HEK293 (cell line): ENCODE measurements around the gene GUCY1A2.
A peak's percentile ranks its signal among the peaks of the same experiment; 100 is the strongest.
"Not testable (repeated sequence)": the region's sequence is repeated elsewhere in the genome, so short reads cannot be mapped to it uniquely, and the experiment has no call there.

Experiments
- CTCF ChIA-PET: fragments of 350-600 bp; formaldehyde crosslinking; extraction: SDS; loops from one replicate; lab custom pipeline; 2021; ENCODE audit warnings: antibody characterized with exemption; lab: Yijun Ruan, JAX
- POLR2A ChIA-PET: fragments of 300-600 bp; formaldehyde crosslinking; extraction: SDS; loops from one replicate; lab custom pipeline; 2020; ENCODE audit warnings: antibody characterized with exemption, inconsistent platforms; lab: Yijun Ruan, JAX
- H3K27ac ChIP-seq: fragments of 200-500 bp; sonication (Bioruptor generic); 2 replicates; pipeline ENCODE4 v1.5.1; 2014; ENCODE audit warnings: low read depth, low read length, control low read depth, inconsistent platforms; ENCODE audit errors: extremely low read depth
- H3K36me3 ChIP-seq, 2 experiments: fragments of 200-500 bp in 1 of 2; sonication (Bioruptor generic) in 1 of 2; 1 replicate in 1 of 2; 2 replicates in 1 of 2; pipeline ENCODE4 v1.5.1; 2014 to 2017; ENCODE audit warnings: inconsistent platforms in 2 of 2, low read length in 2 of 2; ENCODE audit not compliant: control insufficient read depth in 2 of 2, insufficient read depth in 1 of 2
- H3K4me1 ChIP-seq: fragments of 200-500 bp; sonication (Bioruptor generic); 2 replicates; pipeline ENCODE4 v1.5.1; 2014; ENCODE audit warnings: mild to moderate bottlenecking, low read length, inconsistent platforms; ENCODE audit not compliant: control insufficient read depth, insufficient read depth
- H3K4me3 ChIP-seq: 2 replicates; pipeline ENCODE4 v1.5.1; 2011; ENCODE audit warnings: low read depth, mild to moderate bottlenecking, control low read depth, low read length, moderate library complexity
- H3K9me3 ChIP-seq: fragments of 200-500 bp; sonication (Bioruptor generic); 2 replicates; pipeline ENCODE4 v1.5.1; 2014; ENCODE audit warnings: low read depth, low read length, inconsistent platforms; ENCODE audit not compliant: control insufficient read depth, insufficient read depth
- GLI2 ChIP-seq: fragments of 450-650 bp; formaldehyde crosslinking; IDR thresholded peaks from 2 replicates; pipeline ENCODE4; 2017; ENCODE audit warnings: missing biosample characterization, missing genetic modification characterization, low read depth, borderline replicate concordance
- KLF7 ChIP-seq: fragments of 450-650 bp; formaldehyde crosslinking; IDR thresholded peaks from 2 replicates; pipeline ENCODE4 v1.5.1; 2016; ENCODE audit warnings: missing biosample characterization, missing genetic modification characterization, borderline replicate concordance
- KLF8 ChIP-seq: fragments of 450-650 bp; formaldehyde crosslinking; IDR thresholded peaks from 2 replicates; pipeline ENCODE4 v1.5.1; 2016; ENCODE audit warnings: missing biosample characterization, missing genetic modification characterization
- TCF7L2 ChIP-seq: IDR thresholded peaks from 2 replicates; pipeline ENCODE4 v1.6.1; 2011; ENCODE audit warnings: low read depth, mild to moderate bottlenecking, inconsistent platforms, low read length, moderate library complexity, borderline replicate concordance
- ZFHX2 ChIP-seq: fragments of 450-650 bp; formaldehyde crosslinking; conservative IDR thresholded peaks from 2 replicates; pipeline ENCODE4 v1.5.1; 2016; ENCODE audit warnings: missing biosample characterization, missing genetic modification characterization
- ZFP41 ChIP-seq: fragments of 450-650 bp; formaldehyde crosslinking; IDR thresholded peaks from 2 replicates; pipeline ENCODE4 v1.5.1; 2016; ENCODE audit warnings: missing biosample characterization, missing genetic modification characterization, borderline replicate concordance
- ZNF146 ChIP-seq: fragments of 450-650 bp; formaldehyde crosslinking; IDR thresholded peaks from 2 replicates; pipeline ENCODE4 v1.5.1; 2016; ENCODE audit warnings: missing biosample characterization, missing genetic modification characterization
- ZNF155 ChIP-seq: fragments of 450-650 bp; formaldehyde crosslinking; IDR thresholded peaks from 2 replicates; pipeline ENCODE4 v1.5.1; 2016; ENCODE audit warnings: missing biosample characterization, missing genetic modification characterization
- ZNF16 ChIP-seq: fragments of 450-650 bp; formaldehyde crosslinking; IDR thresholded peaks from 2 replicates; pipeline ENCODE4 v1.5.1; 2016; ENCODE audit warnings: low read depth, missing biosample characterization, missing genetic modification characterization
- ZNF211 ChIP-seq: fragments of 450-650 bp; formaldehyde crosslinking; IDR thresholded peaks from 2 replicates; pipeline ENCODE4 v1.5.1; 2016; ENCODE audit warnings: low read depth, missing biosample characterization, missing genetic modification characterization
- ZNF341 ChIP-seq: fragments of 450-650 bp; formaldehyde crosslinking; IDR thresholded peaks from 2 replicates; pipeline ENCODE4; 2016; ENCODE audit warnings: low read depth, missing biosample characterization, missing genetic modification characterization
- ZNF654 ChIP-seq: fragments of 450-650 bp; formaldehyde crosslinking; IDR thresholded peaks from 2 replicates; pipeline ENCODE4 v1.5.1; 2016; ENCODE audit warnings: low read depth, missing biosample characterization, missing genetic modification characterization
- ZNF701 ChIP-seq: fragments of 450-650 bp; formaldehyde crosslinking; IDR thresholded peaks from 2 replicates; pipeline ENCODE4 v1.5.1; 2016; ENCODE audit warnings: missing biosample characterization, missing genetic modification characterization
- ZNF776 ChIP-seq: fragments of 450-650 bp; formaldehyde crosslinking; IDR thresholded peaks from 2 replicates; pipeline ENCODE4 v1.5.0; 2017; ENCODE audit warnings: missing biosample characterization, missing genetic modification characterization, borderline replicate concordance
- TF ChIP-seq, protein P1 (sequence below): fragments of 450-650 bp; formaldehyde crosslinking; IDR thresholded peaks from 2 replicates; pipeline ENCODE4 v1.5.1; 2016; ENCODE audit warnings: missing biosample characterization, missing genetic modification characterization
- TF ChIP-seq, protein P2 (sequence below): fragments of 450-650 bp; formaldehyde crosslinking; IDR thresholded peaks from 2 replicates; pipeline ENCODE4 v1.5.1; 2017; ENCODE audit warnings: missing biosample characterization, missing genetic modification characterization

The GUCY1A2 gene

DNA sequence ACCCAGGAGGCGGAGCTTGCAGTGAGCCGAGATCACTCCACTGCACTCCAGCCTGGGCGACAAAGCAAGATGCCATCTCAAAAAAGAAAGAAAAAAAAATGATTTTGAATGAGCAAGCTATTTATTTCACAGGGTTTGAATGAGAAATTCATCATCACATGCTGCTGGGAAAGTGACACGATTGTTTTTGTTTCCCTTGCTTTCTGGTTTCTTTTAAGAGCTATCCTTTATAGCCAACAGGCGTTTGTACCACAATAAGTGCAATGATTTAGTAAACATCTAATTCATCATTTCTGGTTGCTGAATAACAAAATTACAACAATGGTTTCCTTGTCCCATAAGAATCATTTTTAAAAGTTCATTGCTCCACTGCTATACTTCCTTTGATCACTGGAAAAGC, 129.9 kb downstream of the GUCY1A2 start:
- POLR2A ChIA-PET = no interaction called here
- TF ChIP-seq ZNF211 (tag by site-specific recombination) (no peak), KLF7 (tag by site-specific recombination) (no peak), ZNF776 (tag by site-specific recombination) (no peak), ZNF155 (tag by site-specific recombination) (no peak), GLI2 (tag by site-specific recombination) (no peak), ZFHX2 (no peak), TCF7L2 (no peak), ZFP41 (no peak), ZNF654 (tag by site-specific recombination) (no peak), KLF8 (tag by site-specific recombination) (no peak)
- TF ChIP-seq, all 188 proteins: peak for 0
- Histone ChIP-seq H3K4me3 (no peak overlapping the region), H3K9me3 (no peaks in the 10 kb centered on the region), H3K27ac (no peak overlapping the region), H3K4me1 (no peaks in the 10 kb centered on the region), H3K36me3 (no peaks in the 10 kb centered on the region)
- CTCF ChIA-PET = no interaction called here

DNA sequence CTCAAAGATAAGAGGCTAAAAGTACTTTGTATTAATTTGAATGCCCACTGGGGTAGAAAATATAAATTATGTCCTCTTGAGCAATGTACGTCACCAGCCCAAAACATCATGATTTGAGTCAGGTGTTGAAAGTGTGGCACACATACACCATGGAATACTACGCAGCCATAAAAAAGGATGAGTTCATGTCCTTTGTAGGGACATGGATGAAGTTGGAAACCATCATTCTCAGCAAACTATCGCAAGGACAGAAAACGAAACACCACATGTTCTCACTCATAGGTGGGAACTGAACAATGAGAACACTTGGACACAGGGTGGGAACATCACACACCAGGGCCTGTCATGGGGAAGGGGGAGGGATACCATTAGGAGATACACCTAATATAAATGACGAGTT, 134.6 kb downstream of the GUCY1A2 start:
- not testable (repeated sequence) for H3K4me1 ChIP-seq
- peak; percentile 83 for TF ChIP-seq ZNF146 (tag by site-specific recombination)
- TF ChIP-seq, protein P1, sequence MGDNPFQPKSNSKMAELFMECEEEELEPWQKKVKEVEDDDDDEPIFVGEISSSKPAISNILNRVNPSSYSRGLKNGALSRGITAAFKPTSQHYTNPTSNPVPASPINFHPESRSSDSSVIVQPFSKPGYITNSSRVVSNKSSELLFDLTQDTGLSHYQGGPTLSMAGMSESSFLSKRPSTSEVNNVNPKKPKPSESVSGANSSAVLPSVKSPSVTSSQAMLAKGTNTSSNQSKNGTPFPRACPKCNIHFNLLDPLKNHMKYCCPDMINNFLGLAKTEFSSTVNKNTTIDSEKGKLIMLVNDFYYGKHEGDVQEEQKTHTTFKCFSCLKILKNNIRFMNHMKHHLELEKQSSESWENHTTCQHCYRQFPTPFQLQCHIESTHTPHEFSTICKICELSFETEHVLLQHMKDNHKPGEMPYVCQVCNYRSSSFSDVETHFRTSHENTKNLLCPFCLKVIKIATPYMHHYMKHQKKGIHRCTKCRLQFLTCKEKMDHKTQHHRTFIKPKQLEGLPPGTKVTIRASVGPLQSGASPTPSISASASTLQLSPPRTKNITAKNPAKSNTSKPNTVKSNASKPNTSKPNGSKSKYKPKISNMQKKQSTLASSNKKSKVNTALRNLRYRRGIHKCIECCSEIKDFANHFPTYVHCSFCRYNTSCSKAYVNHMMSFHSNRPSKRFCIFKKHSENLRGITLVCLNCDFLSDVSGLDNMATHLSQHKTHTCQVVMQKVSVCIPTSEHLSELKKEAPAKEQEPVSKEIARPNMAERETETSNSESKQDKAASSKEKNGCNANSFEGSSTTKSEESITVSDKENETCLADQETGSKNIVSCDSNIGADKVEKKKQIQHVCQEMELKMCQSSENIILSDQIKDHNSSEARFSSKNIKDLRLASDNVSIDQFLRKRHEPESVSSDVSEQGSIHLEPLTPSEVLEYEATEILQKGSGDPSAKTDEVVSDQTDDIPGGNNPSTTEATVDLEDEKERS (tag by site-specific recombination) = peak; percentile 74; the same call in 1 of the 2 replicates
- TF ChIP-seq, all 188 proteins: peak for 2; not testable (repeated sequence) for 186
- H3K9me3 ChIP-seq, H3K4me3 ChIP-seq, POLR2A ChIA-PET, H3K27ac ChIP-seq, H3K36me3 ChIP-seq, CTCF ChIA-PET: not testable (repeated sequence)

DNA sequence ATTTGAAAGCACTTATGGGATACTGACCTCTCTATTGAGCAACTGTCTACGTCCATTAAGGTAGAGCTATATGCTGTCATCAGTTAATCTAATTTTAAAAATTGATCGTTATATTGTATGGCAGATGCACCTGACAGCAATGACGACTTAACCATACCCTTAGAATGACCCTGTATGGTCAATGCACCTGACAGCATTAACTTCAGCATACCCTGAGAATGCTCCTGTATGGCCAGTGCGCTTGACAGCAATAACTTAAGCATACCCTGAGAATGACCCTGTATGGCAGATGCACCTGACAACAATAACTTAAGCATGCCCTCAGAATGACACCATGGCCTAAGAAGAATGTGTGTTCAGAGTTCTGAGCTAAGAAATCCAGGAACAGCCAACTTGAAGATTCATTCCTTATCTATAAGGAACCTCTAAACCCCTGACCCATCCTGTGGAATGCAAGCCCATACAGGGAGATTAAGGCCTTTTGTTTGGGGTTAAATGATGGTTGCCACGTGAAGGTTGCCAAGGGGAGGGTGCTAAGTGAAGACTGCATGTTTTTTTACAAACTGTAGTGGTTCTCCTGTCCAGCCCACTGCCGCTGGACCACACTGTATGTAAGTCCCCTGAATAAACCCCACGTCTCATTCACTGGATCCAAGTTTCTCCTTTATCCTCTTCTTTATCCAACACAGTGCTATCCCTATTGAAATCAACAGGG, 138.3 kb downstream of the GUCY1A2 start:
- TF ChIP-seq ZNF341 (tag by site-specific recombination) = no peak
- no peak for TF ChIP-seq ZNF16 (tag by site-specific recombination)
- TF ChIP-seq ZNF701 = no peak
- TF ChIP-seq, protein P2, sequence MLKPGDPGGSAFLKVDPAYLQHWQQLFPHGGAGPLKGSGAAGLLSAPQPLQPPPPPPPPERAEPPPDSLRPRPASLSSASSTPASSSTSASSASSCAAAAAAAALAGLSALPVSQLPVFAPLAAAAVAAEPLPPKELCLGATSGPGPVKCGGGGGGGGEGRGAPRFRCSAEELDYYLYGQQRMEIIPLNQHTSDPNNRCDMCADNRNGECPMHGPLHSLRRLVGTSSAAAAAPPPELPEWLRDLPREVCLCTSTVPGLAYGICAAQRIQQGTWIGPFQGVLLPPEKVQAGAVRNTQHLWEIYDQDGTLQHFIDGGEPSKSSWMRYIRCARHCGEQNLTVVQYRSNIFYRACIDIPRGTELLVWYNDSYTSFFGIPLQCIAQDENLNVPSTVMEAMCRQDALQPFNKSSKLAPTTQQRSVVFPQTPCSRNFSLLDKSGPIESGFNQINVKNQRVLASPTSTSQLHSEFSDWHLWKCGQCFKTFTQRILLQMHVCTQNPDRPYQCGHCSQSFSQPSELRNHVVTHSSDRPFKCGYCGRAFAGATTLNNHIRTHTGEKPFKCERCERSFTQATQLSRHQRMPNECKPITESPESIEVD (tag by site-specific recombination) = no peak
- Histone ChIP-seq H3K36me3 (no peaks in the 10 kb centered on the region), H3K4me3 (no peak overlapping the region), H3K27ac (no peak overlapping the region), H3K4me1 (no peaks in the 10 kb centered on the region), H3K9me3 (no peaks in the 10 kb centered on the region)
- POLR2A ChIA-PET = no interaction called here
- CTCF ChIA-PET = interaction anchor here (0.6 kb wide), 1 partner anchor 32 kb away, joined by 3 read pairs; no protein-coding TSS in a partner anchor
